ENCODE results near the gene PLA2G4B.

GRCh38 chr15:41801185-41801584 lies 37.5 kb upstream of the PLA2G4B start:
- TF ChIP-seq CTCF (IDR thresholded peaks at IDR 0.05) = no peak
- TF ChIP-seq POLR2A (IDR thresholded peaks at IDR 0.05) = no peak
